ENCODE measurements around the gene MCOLN2.

The MCOLN2 gene

DNA sequence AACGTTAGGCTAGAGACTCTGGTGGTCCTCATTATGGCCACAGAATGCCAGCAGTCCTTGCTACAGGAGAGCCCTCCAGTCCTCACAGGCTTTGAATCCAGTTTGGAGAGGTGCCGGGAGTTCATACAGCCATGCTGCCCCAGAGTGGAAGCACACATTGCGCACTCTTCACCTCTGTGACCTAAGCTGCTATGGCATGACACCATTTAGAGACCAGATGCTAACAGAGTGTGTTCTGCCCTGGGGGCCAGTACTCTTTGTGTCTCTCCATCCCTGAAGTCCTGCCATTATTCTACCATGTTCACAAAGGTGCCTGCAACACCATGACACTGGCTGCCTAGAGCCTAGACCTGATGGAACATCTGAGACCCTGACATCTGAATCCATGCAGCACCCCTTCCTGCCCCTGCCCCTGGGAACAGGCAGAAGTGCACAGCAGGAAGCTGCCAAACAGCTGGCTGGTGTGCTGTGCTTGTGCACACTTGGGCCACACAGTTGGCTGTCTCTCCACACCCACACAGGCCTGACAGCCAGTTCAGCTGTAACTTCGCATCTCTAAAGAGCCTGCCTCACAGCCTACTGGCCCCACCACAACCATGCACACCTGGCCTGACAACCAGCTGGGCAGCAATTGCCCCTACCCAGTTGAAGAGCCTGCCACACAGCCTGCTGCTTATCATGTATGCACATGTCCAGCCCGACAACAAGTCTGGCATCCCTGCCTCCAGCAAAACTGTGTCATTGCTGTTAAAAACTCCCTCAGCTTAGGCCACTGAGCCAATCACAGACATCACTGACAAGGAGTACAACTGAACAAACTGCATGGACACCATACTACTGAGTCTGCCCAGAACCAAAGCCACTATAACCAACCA, 49.1 kb downstream of the MCOLN2 start:
- Histone ChIP-seq H3K4me1 (ENCODE audit: control insufficient read depth, insufficient read depth, low read length) (no peaks in the 10 kb centered on the region), H3K9me3 (ENCODE audit: control insufficient read depth, insufficient read depth, low read depth, low read length) (no peaks in the 10 kb centered on the region), H3K4me3 (ENCODE audit: low read depth, low read length) (no peak overlapping the region), H3K27ac (ENCODE audit: extremely low read depth, low read depth, low read length) (no peak overlapping the region), H3K36me3 (ENCODE audit: control insufficient read depth in 2 of 2, insufficient read depth in 1 of 2, low read length in 2 of 2) (peaks cover 0 to 14% of the 10 kb centered on the region in 2 experiments; a peak in 1 of 3 replicates)
- ChIA-PET POLR2A (no interaction called here), CTCF (interaction anchor here (0.5 to 9.8 kb wide), 4 partner anchors 10 to 308 kb away, joined by 3 to 206 read pairs (median 6); partner anchors contain the start of gene C1orf52)
- TF ChIP-seq ZNF600 (tag by site-specific recombination; IDR thresholded peaks at IDR 0.05) (no peak), ZNF558 (tag by site-specific recombination; IDR thresholded peaks at IDR 0.05) (no peak), ZNF843 (tag by site-specific recombination; IDR thresholded peaks at IDR 0.05) (no peak), ZNF394 (tag by site-specific recombination; IDR thresholded peaks at IDR 0.05; ENCODE audit: borderline replicate concordance) (no peak), SALL2 (tag by site-specific recombination; IDR thresholded peaks at IDR 0.05; ENCODE audit: borderline replicate concordance) (no peak), ZFP69B (tag by site-specific recombination; IDR thresholded peaks at IDR 0.05) (no peak), YY1 (tag by site-specific recombination; IDR thresholded peaks at IDR 0.05) (no peak), ZNF175 (tag by site-specific recombination; IDR thresholded peaks at IDR 0.05) (no peak), ZIC2 (tag by site-specific recombination; IDR thresholded peaks at IDR 0.05) (no peak), ZNF596 (tag by site-specific recombination; IDR thresholded peaks at IDR 0.05) (no peak)
- TF ChIP-seq, protein P1, sequence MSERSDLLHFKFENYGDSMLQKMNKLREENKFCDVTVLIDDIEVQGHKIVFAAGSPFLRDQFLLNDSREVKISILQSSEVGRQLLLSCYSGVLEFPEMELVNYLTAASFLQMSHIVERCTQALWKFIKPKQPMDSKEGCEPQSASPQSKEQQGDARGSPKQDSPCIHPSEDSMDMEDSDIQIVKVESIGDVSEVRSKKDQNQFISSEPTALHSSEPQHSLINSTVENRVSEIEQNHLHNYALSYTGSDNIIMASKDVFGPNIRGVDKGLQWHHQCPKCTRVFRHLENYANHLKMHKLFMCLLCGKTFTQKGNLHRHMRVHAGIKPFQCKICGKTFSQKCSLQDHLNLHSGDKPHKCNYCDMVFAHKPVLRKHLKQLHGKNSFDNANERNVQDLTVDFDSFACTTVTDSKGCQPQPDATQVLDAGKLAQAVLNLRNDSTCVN (tag by site-specific recombination; optimal IDR thresholded peaks at IDR 0.05), result no peak
- TF ChIP-seq, protein P2, sequence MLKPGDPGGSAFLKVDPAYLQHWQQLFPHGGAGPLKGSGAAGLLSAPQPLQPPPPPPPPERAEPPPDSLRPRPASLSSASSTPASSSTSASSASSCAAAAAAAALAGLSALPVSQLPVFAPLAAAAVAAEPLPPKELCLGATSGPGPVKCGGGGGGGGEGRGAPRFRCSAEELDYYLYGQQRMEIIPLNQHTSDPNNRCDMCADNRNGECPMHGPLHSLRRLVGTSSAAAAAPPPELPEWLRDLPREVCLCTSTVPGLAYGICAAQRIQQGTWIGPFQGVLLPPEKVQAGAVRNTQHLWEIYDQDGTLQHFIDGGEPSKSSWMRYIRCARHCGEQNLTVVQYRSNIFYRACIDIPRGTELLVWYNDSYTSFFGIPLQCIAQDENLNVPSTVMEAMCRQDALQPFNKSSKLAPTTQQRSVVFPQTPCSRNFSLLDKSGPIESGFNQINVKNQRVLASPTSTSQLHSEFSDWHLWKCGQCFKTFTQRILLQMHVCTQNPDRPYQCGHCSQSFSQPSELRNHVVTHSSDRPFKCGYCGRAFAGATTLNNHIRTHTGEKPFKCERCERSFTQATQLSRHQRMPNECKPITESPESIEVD (tag by site-specific recombination; IDR thresholded peaks at IDR 0.05), result no peak
- TF ChIP-seq, protein P3, sequence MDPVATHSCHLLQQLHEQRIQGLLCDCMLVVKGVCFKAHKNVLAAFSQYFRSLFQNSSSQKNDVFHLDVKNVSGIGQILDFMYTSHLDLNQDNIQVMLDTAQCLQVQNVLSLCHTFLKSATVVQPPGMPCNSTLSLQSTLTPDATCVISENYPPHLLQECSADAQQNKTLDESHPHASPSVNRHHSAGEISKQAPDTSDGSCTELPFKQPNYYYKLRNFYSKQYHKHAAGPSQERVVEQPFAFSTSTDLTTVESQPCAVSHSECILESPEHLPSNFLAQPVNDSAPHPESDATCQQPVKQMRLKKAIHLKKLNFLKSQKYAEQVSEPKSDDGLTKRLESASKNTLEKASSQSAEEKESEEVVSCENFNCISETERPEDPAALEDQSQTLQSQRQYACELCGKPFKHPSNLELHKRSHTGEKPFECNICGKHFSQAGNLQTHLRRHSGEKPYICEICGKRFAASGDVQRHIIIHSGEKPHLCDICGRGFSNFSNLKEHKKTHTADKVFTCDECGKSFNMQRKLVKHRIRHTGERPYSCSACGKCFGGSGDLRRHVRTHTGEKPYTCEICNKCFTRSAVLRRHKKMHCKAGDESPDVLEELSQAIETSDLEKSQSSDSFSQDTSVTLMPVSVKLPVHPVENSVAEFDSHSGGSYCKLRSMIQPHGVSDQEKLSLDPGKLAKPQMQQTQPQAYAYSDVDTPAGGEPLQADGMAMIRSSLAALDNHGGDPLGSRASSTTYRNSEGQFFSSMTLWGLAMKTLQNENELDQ (tag by site-specific recombination; IDR thresholded peaks at IDR 0.05; ENCODE audit: low read depth), result no peak

DNA sequence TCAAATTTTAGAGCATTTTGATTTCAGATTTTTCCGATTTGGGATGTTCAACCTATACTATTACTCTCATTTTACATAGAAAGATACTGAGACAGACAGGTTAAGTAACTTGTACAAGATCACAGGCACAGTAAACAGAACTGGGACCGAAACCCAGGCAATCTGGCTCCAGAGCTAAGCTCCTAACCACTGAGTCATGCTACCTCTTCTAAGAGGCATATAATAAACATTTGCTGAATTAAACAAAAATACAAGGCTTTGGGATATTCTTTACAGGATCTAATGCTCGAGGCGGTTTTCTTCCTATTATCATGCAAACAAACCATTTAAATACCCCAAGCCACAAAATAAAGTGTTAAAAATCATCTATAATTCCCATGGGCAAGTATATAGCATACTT, 50.3 kb downstream of the MCOLN2 start:
- Histone ChIP-seq H3K27ac (ENCODE audit: extremely low read depth, low read depth, low read length) (no peak overlapping the region), H3K4me3 (ENCODE audit: low read depth, low read length) (no peak overlapping the region), H3K9me3 (ENCODE audit: control insufficient read depth, insufficient read depth, low read depth, low read length) (no peaks in the 10 kb centered on the region), H3K36me3 (ENCODE audit: control insufficient read depth in 2 of 2, insufficient read depth in 1 of 2, low read length in 2 of 2) (peaks cover 0 to 6% of the 10 kb centered on the region in 2 experiments; a peak in 1 of 3 replicates), H3K4me1 (ENCODE audit: control insufficient read depth, insufficient read depth, low read length) (no peaks in the 10 kb centered on the region)
- TF ChIP-seq YY1 (tag by site-specific recombination; IDR thresholded peaks at IDR 0.05) (no peak), ZBTB1 (tag by site-specific recombination; IDR thresholded peaks at IDR 0.05) (no peak), ZNF37A (tag by site-specific recombination; IDR thresholded peaks at IDR 0.05) (no peak), ZNF76 (tag by site-specific recombination; IDR thresholded peaks at IDR 0.05; ENCODE audit: borderline replicate concordance, low read depth) (no peak), HOXA7 (CRISPR knock-in tag; IDR thresholded peaks at IDR 0.05; ENCODE audit: borderline replicate concordance) (no peak), ZNF585B (tag by site-specific recombination; IDR thresholded peaks at IDR 0.05) (no peak), ZNF239 (tag by site-specific recombination; IDR thresholded peaks at IDR 0.05) (no peak), ZNF707 (tag by site-specific recombination; IDR thresholded peaks at IDR 0.05) (no peak), REPIN1 (tag by site-specific recombination; IDR thresholded peaks at IDR 0.05; ENCODE audit: low read depth) (no peak), KLF9 (tag by site-specific recombination; IDR thresholded peaks at IDR 0.05; ENCODE audit: low read depth) (no peak), ZNF174 (tag by site-specific recombination; IDR thresholded peaks at IDR 0.05) (no peak)
- TF ChIP-seq, protein P4, sequence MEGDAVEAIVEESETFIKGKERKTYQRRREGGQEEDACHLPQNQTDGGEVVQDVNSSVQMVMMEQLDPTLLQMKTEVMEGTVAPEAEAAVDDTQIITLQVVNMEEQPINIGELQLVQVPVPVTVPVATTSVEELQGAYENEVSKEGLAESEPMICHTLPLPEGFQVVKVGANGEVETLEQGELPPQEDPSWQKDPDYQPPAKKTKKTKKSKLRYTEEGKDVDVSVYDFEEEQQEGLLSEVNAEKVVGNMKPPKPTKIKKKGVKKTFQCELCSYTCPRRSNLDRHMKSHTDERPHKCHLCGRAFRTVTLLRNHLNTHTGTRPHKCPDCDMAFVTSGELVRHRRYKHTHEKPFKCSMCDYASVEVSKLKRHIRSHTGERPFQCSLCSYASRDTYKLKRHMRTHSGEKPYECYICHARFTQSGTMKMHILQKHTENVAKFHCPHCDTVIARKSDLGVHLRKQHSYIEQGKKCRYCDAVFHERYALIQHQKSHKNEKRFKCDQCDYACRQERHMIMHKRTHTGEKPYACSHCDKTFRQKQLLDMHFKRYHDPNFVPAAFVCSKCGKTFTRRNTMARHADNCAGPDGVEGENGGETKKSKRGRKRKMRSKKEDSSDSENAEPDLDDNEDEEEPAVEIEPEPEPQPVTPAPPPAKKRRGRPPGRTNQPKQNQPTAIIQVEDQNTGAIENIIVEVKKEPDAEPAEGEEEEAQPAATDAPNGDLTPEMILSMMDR (tag by site-specific recombination; IDR thresholded peaks at IDR 0.05), result no peak
- TF ChIP-seq, protein P5, sequence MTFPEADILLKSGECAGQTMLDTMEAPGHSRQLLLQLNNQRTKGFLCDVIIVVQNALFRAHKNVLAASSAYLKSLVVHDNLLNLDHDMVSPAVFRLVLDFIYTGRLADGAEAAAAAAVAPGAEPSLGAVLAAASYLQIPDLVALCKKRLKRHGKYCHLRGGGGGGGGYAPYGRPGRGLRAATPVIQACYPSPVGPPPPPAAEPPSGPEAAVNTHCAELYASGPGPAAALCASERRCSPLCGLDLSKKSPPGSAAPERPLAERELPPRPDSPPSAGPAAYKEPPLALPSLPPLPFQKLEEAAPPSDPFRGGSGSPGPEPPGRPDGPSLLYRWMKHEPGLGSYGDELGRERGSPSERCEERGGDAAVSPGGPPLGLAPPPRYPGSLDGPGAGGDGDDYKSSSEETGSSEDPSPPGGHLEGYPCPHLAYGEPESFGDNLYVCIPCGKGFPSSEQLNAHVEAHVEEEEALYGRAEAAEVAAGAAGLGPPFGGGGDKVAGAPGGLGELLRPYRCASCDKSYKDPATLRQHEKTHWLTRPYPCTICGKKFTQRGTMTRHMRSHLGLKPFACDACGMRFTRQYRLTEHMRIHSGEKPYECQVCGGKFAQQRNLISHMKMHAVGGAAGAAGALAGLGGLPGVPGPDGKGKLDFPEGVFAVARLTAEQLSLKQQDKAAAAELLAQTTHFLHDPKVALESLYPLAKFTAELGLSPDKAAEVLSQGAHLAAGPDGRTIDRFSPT (tag by site-specific recombination; IDR thresholded peaks at IDR 0.05), result no peak
- ChIA-PET CTCF (interaction anchor here (0.6 to 9.8 kb wide), 6 partner anchors 11 to 309 kb away, joined by 3 to 206 read pairs (median 3); partner anchors contain the start of gene C1orf52), POLR2A (no interaction called here)

All from HEK293 (cell line).